Endothelial cell of umbilical vein (primary cell): ENCODE data around the gene UBE2L3. TPM values are rescaled to one million over a fixed set of nuclear protein-coding genes. Genes with fewer than 3 reads are reported as not detected.

Experiments used
- BruUV-seq: library from RNA; stranded (reverse); fragments of 400-500 nt; replicated peaks from 2 replicates; lab custom pipeline; 2021; lab: Mats Ljungman, UMichigan
- CTCF ChIA-PET: fragments of 300-600, 350-600 bp; sonication (Branson Sonifier 250); formaldehyde crosslinking; loops from one replicate; lab custom pipeline; 2021; ENCODE audit warnings: antibody characterized with exemption, inconsistent platforms; lab: Charles Lee
- POLR2A ChIA-PET: fragments of 300-600, 350-600 bp; sonication (Branson Sonifier 250); formaldehyde crosslinking; loops from one replicate; lab custom pipeline; 2021; ENCODE audit warnings: antibody characterized with exemption, inconsistent platforms; lab: Charles Lee
- DNase-seq: peaks from one replicate; pipeline ENCODE4 v3.0.0-alpha.2; 2011; ENCODE audit warnings: low read depth, low spot score
- FAIRE-seq: peaks from 2 replicates; lab custom pipeline; 2011; peaks lifted over from hg19 to GRCh38; lab: Jason Lieb, UNC
- H2AFZ ChIP-seq: 2 replicates; pipeline ENCODE4 v1.6.0; 2012; ENCODE audit warnings: low read depth, low read length, control low read depth, inconsistent platforms
- H3K27ac ChIP-seq: 2 replicates; pipeline ENCODE4 v1.5.1; 2011; ENCODE audit warnings: low read depth, mild to moderate bottlenecking, control low read depth, low read length, moderate library complexity; ENCODE audit not compliant: insufficient read depth
- H3K27me3 ChIP-seq, 2 experiments: 2 replicates each; pipeline versions ENCODE4 v1.6.0 to v1.6.1; 2011; ENCODE audit warnings: low read length in 2 of 2, mixed read lengths in 1 of 2; ENCODE audit not compliant: control insufficient read depth in 2 of 2, insufficient read depth in 2 of 2
- H3K36me3 ChIP-seq, 2 experiments: 2 replicates in 1 of 2; 3 replicates in 1 of 2; pipeline ENCODE4 v1.5.1; 2011; ENCODE audit warnings: low read length in 2 of 2, mild to moderate bottlenecking in 1 of 2, moderate library complexity in 1 of 2; ENCODE audit not compliant: control insufficient read depth in 2 of 2, insufficient read depth in 2 of 2; ENCODE audit errors: extremely low read depth in 1 of 2
- H3K4me1 ChIP-seq: 3 replicates; pipeline ENCODE4 v1.5.1; 2011; ENCODE audit warnings: mild to moderate bottlenecking, low read length; ENCODE audit not compliant: control insufficient read depth, insufficient read depth; ENCODE audit errors: extremely low read depth
- H3K4me2 ChIP-seq: 2 replicates; pipeline ENCODE4 v1.6.1; 2011; ENCODE audit warnings: low read length, control low read depth, mixed read lengths; ENCODE audit not compliant: insufficient read depth
- H3K4me3 ChIP-seq, 3 experiments: fragments of 200-600 bp in 1 of 3; sonication (generic), shearing (Covaris generic) in 1 of 3; replicated peaks in 1 of 3; 2 replicates each; pipeline ENCODE4 v1.5.1; 2011 to 2016; ENCODE audit warnings: control low read depth in 3 of 3, low read length in 3 of 3, mild to moderate bottlenecking in 2 of 3, inconsistent platforms in 1 of 3, low read depth in 1 of 3, moderate library complexity in 1 of 3; ENCODE audit not compliant: insufficient read depth in 1 of 3
- H3K79me2 ChIP-seq: 2 replicates; pipeline ENCODE4 v1.6.0; 2012; ENCODE audit warnings: low read length, inconsistent platforms; ENCODE audit not compliant: control insufficient read depth, insufficient read depth
- H3K9ac ChIP-seq: replicated peaks from 2 replicates; pipeline ENCODE3; 2011; ENCODE audit warnings: low read length, control low read depth; ENCODE audit not compliant: insufficient read depth; ENCODE audit errors: extremely low read depth
- H3K9me1 ChIP-seq: replicated peaks from 3 replicates; pipeline ENCODE4 v1.6.0; 2011; ENCODE audit warnings: mild to moderate bottlenecking, low read length; ENCODE audit not compliant: control insufficient read depth, insufficient read depth; ENCODE audit errors: extremely low read depth
- H3K9me3 ChIP-seq: replicated peaks from 2 replicates; pipeline ENCODE4 v1.5.1; 2012; ENCODE audit warnings: low read length, inconsistent platforms; ENCODE audit not compliant: control insufficient read depth, insufficient read depth
- H4K20me1 ChIP-seq: replicated peaks from 2 replicates; pipeline ENCODE3; 2011; ENCODE audit warnings: mild to moderate bottlenecking, low read length; ENCODE audit not compliant: control insufficient read depth, insufficient read depth; ENCODE audit errors: extremely low read depth
- EZH2 ChIP-seq: IDR thresholded peaks from 2 replicates; pipeline ENCODE4 v1.6.1; 2012; ENCODE audit warnings: borderline replicate concordance, low read depth, mild to moderate bottlenecking, moderate library complexity, low read length, inconsistent platforms; ENCODE audit not compliant: severe bottlenecking
- FOS ChIP-seq: IDR thresholded peaks from 2 replicates; pipeline ENCODE4 v1.6.1; 2011; ENCODE audit warnings: mild to moderate bottlenecking, low read length, moderate library complexity, borderline replicate concordance; ENCODE audit not compliant: insufficient read depth
- GATA2 ChIP-seq: IDR thresholded peaks from 2 replicates; pipeline ENCODE4 v1.7.0; 2011; ENCODE audit warnings: low read depth, mild to moderate bottlenecking, moderate library complexity, mixed read lengths, low read length; ENCODE audit not compliant: insufficient read length, insufficient read depth
- JUN ChIP-seq: IDR thresholded peaks from 2 replicates; pipeline ENCODE4 v1.6.1; 2011; ENCODE audit warnings: borderline replicate concordance, low read depth; ENCODE audit not compliant: insufficient read length, insufficient read depth
- MYC ChIP-seq: IDR thresholded peaks from one replicate; pipeline ENCODE4 v1.6.1; 2011; ENCODE audit warnings: mild to moderate bottlenecking, low read depth, low read length
- POLR2A ChIP-seq: IDR thresholded peaks from 2 replicates; pipeline ENCODE4 v1.6.1; 2012; ENCODE audit warnings: low read depth, mild to moderate bottlenecking, control low read depth, low read length
- POLR2AphosphoS5 ChIP-seq: IDR thresholded peaks from 2 replicates; pipeline ENCODE4 v1.6.1; 2012; ENCODE audit warnings: low read depth, mild to moderate bottlenecking, control low read depth, low read length, moderate library complexity; ENCODE audit not compliant: insufficient read depth
- dilution Hi-C: fragments of 300-500 bp; cut with MboI; formaldehyde crosslinking; loops from one replicate; pipeline ENCODE4 v1.15.0; 2019; ENCODE audit warnings: low sequenced_read_pairs; ENCODE audit not compliant: extremely low pct_ligation_motif_present
- intact Hi-C: fragments of 100-400 bp; cut with micrococcal nuclease; formaldehyde crosslinking; loops from one replicate; pipeline ENCODE4 v1.10.0; 2022
- polyA plus RNA-seq, 4 experiments: library from polyadenylated mRNA; depleted of rRNA in 3 of 4; stranded (reverse) in 3 of 4; unstranded in 1 of 4; fragments of >200 nt; gene quantifications; 2 replicates each; pipeline versions ENCODE4 v1.2.1 to v1.2.3, GENCODE V29; 2011 to 2012; ENCODE audit warnings: missing spikeins in 1 of 4
- total RNA-seq: library from RNA; stranded (reverse); gene quantifications from 2 replicates; pipeline ENCODE4 v1.2.3, GENCODE V29; 2021
- TF ChIP-seq, protein P1 (sequence below), 2 donors: IDR thresholded peaks; 1 replicate in 1 of 2; 2 replicates in 1 of 2; pipeline ENCODE4 v1.5.1; 2011; ENCODE audit warnings: low read length in 2 of 2, mild to moderate bottlenecking in 2 of 2, moderate library complexity in 2 of 2, control low read depth in 1 of 2, inconsistent platforms in 1 of 2, low read depth in 1 of 2; ENCODE audit not compliant: insufficient read depth in 1 of 2; ENCODE audit errors: extremely low read depth in 1 of 2
- TF ChIP-seq, protein P2 (sequence below): IDR thresholded peaks from 2 replicates; pipeline ENCODE4 v1.6.1; 2011; ENCODE audit not compliant: insufficient read depth, insufficient read length

The UBE2L3 gene
- total and polyA plus RNA-seq, 2 donors (not counting 3 experiments of a cell fraction or from before 2014, with no cell fraction given) = 66.0 to 83.5 TPM

GRCh38 chr22:21626735-21627469, 59.4 kb downstream of the UBE2L3 start:
- H3K9ac ChIP-seq = no peak overlapping the region
- H3K9me1 ChIP-seq = no peaks in the 10 kb centered on the region
- no peak overlapping the region for H3K4me3 ChIP-seq
- H3K9me3 ChIP-seq = no peaks in the 10 kb centered on the region
- H3K27me3 ChIP-seq = no peaks in the 10 kb centered on the region
- CTCF ChIA-PET = interaction anchor here (1.3 kb wide), 1 partner anchor 16 kb away, joined by 4 read pairs; no protein-coding TSS in a partner anchor
- H3K36me3 ChIP-seq = peaks cover 0 to 16% of the 10 kb centered on the region in 2 experiments
- FAIRE-seq (no peak), DNase-seq (no peak)
- H3K4me1 ChIP-seq = no peaks in the 10 kb centered on the region
- BruUV-seq = no TSS peak
- no peak overlapping the region for H2AFZ ChIP-seq
- H3K79me2 ChIP-seq = peaks cover 29% of the 10 kb centered on the region
- intact Hi-C loops = no loop called here
- H3K27ac ChIP-seq = no peak overlapping the region
- no peak overlapping the region for H3K4me2 ChIP-seq
- no peaks in the 10 kb centered on the region for H4K20me1 ChIP-seq
- dilution Hi-C loops = no loop called here
- POLR2A ChIA-PET = no interaction called here
- TF ChIP-seq MYC (no peak), POLR2AphosphoS5 (no peak), JUN (no peak), POLR2A (no peak), GATA2 (no peak), FOS (no peak), EZH2 (no peak)
- TF ChIP-seq, protein P1, sequence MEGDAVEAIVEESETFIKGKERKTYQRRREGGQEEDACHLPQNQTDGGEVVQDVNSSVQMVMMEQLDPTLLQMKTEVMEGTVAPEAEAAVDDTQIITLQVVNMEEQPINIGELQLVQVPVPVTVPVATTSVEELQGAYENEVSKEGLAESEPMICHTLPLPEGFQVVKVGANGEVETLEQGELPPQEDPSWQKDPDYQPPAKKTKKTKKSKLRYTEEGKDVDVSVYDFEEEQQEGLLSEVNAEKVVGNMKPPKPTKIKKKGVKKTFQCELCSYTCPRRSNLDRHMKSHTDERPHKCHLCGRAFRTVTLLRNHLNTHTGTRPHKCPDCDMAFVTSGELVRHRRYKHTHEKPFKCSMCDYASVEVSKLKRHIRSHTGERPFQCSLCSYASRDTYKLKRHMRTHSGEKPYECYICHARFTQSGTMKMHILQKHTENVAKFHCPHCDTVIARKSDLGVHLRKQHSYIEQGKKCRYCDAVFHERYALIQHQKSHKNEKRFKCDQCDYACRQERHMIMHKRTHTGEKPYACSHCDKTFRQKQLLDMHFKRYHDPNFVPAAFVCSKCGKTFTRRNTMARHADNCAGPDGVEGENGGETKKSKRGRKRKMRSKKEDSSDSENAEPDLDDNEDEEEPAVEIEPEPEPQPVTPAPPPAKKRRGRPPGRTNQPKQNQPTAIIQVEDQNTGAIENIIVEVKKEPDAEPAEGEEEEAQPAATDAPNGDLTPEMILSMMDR (IDR thresholded peaks at IDR 0.05; ENCODE audit: extremely low read depth in 1 of 2, insufficient read depth in 1 of 2, low read depth in 1 of 2, low read length in 2 of 2) = no peak
- TF ChIP-seq, protein P2, sequence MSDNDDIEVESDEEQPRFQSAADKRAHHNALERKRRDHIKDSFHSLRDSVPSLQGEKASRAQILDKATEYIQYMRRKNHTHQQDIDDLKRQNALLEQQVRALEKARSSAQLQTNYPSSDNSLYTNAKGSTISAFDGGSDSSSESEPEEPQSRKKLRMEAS = no peak
